Ascending aorta (tissue), 2 donors: ENCODE measurements around the gene CYB5D1. TPM values are rescaled to one million over a fixed set of nuclear protein-coding genes. Genes with fewer than 3 reads are reported as not detected.
"Not testable (repeated sequence)": the region's sequence is repeated elsewhere in the genome, so short reads cannot be mapped to it uniquely, and the experiment has no call there.

Experiments used
- DNase-seq, 2 donors: peaks; one replicate each; pipeline ENCODE4 v3.0.0-alpha.2; 2019; ENCODE audit warnings: low spot score in 2 of 2
- H3K27ac ChIP-seq, 2 donors: fragments of 200-600 bp; sonication (generic); one replicate each; pipeline ENCODE4 v1.5.1; 2016 to 2017; ENCODE audit warnings: mild to moderate bottlenecking in 1 of 2
- H3K27me3 ChIP-seq: fragments of 200-600 bp; sonication (generic); one replicate; pipeline ENCODE4 v1.5.1; 2017
- H3K36me3 ChIP-seq, 2 donors: fragments of 200-600 bp; sonication (generic); one replicate each; pipeline ENCODE4 v1.5.1; 2016
- H3K4me1 ChIP-seq, 2 donors: fragments of 200-600 bp; sonication (generic); one replicate each; pipeline ENCODE4 v1.5.1; 2016 to 2017; ENCODE audit warnings: mild to moderate bottlenecking in 1 of 2
- H3K4me3 ChIP-seq, 2 donors: fragments of 200-600 bp; sonication (generic); one replicate each; pipeline ENCODE4 v1.5.1; 2016 to 2017; ENCODE audit warnings: mild to moderate bottlenecking in 1 of 2
- H3K9me3 ChIP-seq, 2 donors: fragments of 200-600 bp; sonication (generic); one replicate each; pipeline ENCODE4 v1.5.1; 2016
- intact Hi-C: fragments of 100-400 bp; cut with DNase I; formaldehyde crosslinking; loops from one replicate; pipeline ENCODE4 v1.15.1; 2023
- total RNA-seq: library from RNA; depleted of rRNA; stranded (reverse); fragments of >200 nt; gene quantifications from one replicate; pipeline ENCODE4 v1.1.0, GENCODE V29; 2016
- TF ChIP-seq, protein P1 (sequence below), 3 experiments: fragments of 200-600 bp in 2 of 3; fragments of 450-650 bp in 1 of 3; sonication (generic) in 2 of 3; IDR thresholded peaks; one replicate each; pipeline ENCODE4 v1.5.1; 2016 to 2019; ENCODE audit warnings: antibody characterized with exemption in 3 of 3, mild to moderate bottlenecking in 1 of 3, moderate library complexity in 1 of 3

Gene CYB5D1, protein sequence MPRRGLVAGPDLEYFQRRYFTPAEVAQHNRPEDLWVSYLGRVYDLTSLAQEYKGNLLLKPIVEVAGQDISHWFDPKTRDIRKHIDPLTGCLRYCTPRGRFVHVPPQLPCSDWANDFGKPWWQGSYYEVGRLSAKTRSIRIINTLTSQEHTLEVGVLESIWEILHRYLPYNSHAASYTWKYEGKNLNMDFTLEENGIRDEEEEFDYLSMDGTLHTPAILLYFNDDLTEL
- 0.21 TPM for total RNA-seq

DNA sequence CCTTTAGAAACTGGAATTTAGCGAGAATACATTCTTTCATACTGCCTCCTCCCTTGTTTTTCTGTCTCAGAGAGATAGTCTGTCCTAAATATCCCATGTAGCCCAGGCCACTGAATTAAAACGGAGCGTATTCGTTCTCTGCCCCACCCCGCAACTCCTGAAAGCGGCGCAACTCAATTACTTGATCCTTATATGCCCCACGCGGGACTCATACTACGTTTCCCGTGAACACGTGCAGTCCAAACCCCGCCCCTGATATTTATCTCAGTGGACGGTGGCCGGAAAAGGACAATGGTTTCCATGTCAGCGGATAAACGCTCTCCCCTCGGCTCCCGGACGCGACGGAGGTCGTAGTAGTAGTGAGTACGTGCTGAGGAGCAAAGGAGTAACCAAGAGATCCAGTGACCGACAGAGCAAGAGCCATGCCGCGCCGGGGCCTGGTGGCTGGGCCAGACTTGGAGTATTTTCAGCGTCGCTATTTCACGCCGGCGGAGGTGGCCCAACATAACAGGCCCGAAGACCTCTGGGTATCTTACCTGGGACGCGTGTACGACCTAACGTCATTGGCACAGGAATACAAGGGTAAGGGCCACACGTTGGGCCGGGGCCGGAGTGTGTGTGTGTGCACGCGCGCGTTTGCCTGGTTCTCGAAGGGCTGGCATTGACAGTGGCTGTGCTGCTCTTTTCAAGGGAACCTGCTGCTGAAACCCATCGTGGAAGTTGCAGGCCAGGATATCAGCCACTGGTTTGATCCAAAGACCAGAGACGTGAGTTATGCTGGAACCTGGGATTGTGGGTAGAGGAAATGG is at the start of gene CYB5D1:
Gene CYB5D1, plus strand, starts transcription at position 291 of the 809 bp plus-strand sequence. Its CDS starts 132 bp downstream, at position 423.
- TF ChIP-seq, protein P1, sequence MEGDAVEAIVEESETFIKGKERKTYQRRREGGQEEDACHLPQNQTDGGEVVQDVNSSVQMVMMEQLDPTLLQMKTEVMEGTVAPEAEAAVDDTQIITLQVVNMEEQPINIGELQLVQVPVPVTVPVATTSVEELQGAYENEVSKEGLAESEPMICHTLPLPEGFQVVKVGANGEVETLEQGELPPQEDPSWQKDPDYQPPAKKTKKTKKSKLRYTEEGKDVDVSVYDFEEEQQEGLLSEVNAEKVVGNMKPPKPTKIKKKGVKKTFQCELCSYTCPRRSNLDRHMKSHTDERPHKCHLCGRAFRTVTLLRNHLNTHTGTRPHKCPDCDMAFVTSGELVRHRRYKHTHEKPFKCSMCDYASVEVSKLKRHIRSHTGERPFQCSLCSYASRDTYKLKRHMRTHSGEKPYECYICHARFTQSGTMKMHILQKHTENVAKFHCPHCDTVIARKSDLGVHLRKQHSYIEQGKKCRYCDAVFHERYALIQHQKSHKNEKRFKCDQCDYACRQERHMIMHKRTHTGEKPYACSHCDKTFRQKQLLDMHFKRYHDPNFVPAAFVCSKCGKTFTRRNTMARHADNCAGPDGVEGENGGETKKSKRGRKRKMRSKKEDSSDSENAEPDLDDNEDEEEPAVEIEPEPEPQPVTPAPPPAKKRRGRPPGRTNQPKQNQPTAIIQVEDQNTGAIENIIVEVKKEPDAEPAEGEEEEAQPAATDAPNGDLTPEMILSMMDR (IDR thresholded peaks at IDR 0.05), result peak in 1 of 3 experiments; percentile 10
- intact Hi-C loops, result loop anchor here (1.0 to 10.0 kb wide), 6 partner anchors 23 to 373 kb away; partner anchors contain the start of genes ALOXE3, CNTROB, POLR2A and SLC35G6
- Histone ChIP-seq H3K4me1 (peaks cover 9 to 25% of the 10 kb centered on the region in 2 donors), H3K9me3 (no peaks in the 10 kb centered on the region), H3K27me3 (no peaks in the 10 kb centered on the region), H3K36me3 (peaks cover 0 to 12% of the 10 kb centered on the region in 2 donors), H3K4me3 (peak within 1 kb of the TSS; percentile 73 to 76), H3K27ac (peak within 1 kb of the TSS; percentile 87 to 88)
- DNase-seq, result peak; percentile 77 to 97

DNA sequence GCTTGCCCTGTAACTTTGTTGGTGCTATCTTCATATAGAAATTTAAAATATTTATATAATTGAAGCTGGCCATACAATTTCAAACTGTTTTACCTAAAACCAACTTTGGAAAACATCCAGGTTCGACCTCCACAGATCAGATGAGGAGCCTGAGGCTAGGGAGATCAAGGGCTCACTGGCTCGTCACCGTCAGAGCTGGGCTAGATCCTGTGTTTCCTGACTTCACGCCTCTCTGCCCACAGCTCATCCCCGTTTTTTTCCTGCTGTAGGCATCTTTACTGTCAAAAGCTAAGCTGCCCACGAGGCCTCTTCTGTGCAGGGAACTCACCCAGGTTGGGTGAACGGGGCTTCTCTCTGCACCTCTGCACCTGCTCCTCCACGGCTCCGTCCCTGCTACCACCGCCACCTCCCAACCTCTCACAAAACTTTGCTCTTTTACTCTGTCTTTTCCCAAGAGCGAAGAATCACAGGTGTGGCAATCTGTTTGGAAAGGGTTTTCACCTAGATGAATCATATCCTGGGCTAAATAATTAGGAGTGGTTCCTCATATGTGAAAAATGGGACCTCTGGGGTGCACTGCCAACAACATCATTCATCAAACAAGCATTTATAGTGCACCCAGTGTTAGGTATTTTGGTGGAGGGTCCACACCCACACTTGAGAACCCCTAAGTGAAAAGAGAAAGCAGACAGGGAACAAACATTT is 48.6 kb upstream of the CYB5D1 start:
- intact Hi-C loops, result no loop called here
- no peak overlapping the region for H3K27ac ChIP-seq
- no peaks in the 10 kb centered on the region for H3K9me3 ChIP-seq
- no peak for DNase-seq
- no peaks in the 10 kb centered on the region for H3K4me1 ChIP-seq
- TF ChIP-seq, protein P1 (IDR thresholded peaks at IDR 0.05), result no peak
- H3K36me3 ChIP-seq, result no peaks in the 10 kb centered on the region
- H3K27me3 ChIP-seq, result no peaks in the 10 kb centered on the region
- no peak overlapping the region for H3K4me3 ChIP-seq

DNA sequence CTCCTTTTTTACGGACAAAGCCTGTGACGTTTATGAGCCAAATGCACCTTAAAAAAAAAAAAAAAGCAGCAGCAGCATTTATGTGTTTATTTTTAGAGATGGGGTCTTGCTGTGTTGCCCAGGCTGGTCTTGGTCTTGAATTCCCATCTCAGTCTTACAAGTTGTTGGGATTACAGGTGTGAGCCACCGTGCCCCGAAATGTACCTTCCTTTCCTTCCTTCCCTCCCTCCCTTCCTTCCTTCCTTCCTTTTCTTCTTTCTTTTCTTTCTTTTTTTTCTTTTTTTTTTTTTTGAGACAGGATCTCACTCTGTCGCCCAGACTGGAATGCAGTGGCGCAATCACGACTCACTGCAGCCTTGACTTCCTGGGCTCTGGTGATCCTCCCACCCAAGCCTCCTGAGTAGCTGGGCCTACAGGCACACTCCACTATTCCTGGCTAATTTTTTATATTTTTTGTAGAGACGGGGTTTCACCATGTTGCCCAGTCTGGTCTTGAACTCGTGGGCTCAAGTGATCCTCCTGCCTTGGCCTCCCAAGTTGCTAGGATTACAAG is 47.9 kb upstream of the CYB5D1 start:
- H3K4me3 ChIP-seq, intact Hi-C loops, DNase-seq, H3K27ac ChIP-seq, H3K36me3 ChIP-seq, H3K27me3 ChIP-seq, H3K9me3 ChIP-seq, H3K4me1 ChIP-seq: not testable (repeated sequence)

DNA sequence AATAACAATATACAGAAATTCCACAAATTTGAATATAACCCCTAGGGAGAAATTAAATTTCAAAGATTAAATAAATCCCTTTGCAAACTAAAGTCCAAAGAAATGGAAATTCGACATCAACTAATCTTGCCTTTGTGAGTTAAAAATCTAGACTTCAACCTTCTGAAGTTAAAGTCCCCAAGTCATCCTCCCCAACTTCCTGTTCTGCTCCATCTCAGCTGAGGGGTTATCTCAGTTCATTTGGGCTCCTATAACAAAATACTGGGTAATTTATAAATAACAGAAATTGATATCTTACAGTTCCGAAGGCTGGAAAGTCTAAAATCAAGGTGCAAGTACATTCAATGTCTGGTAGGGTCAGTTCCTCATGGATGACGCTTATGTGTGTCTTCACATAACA is 46.6 kb upstream of the CYB5D1 start:
- Histone ChIP-seq H3K27me3 (no peaks in the 10 kb centered on the region), H3K4me3 (no peak overlapping the region), H3K4me1 (no peaks in the 10 kb centered on the region), H3K36me3 (no peaks in the 10 kb centered on the region), H3K27ac (no peak overlapping the region), H3K9me3 (no peaks in the 10 kb centered on the region)
- TF ChIP-seq, protein P1 (IDR thresholded peaks at IDR 0.05), result no peak
- DNase-seq, result no peak
- intact Hi-C loops, result no loop called here

DNA sequence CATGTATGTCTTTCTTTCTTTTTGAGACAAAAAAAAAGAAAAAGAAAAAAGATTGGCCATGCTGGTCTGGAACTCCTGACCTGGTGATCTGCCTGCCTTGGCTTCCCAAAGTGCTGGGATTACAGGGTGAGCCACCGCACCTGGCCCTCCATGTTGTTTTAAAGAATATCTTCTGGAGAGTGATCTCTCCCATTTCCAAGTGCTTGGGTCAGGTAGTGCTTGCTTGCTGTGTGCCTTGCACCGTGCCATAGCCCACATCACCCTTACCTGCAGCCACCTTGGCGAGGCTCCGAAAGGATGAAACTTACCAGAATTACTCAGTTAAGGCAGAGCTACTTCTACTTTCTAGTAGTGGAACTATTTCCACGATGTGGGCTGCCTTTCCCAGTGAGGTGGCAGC is 42.8 kb upstream of the CYB5D1 start:
- TF ChIP-seq, protein P1 (IDR thresholded peaks at IDR 0.05), result no peak
- Histone ChIP-seq H3K4me1 (no peaks in the 10 kb centered on the region), H3K27ac (no peak overlapping the region), H3K9me3 (no peaks in the 10 kb centered on the region), H3K27me3 (no peaks in the 10 kb centered on the region), H3K4me3 (no peak overlapping the region), H3K36me3 (no peaks in the 10 kb centered on the region)
- DNase-seq, result no peak
- intact Hi-C loops, result no loop called here
